ENCODE data around the gene SLC5A10. TPM values are rescaled to one million over a fixed set of nuclear protein-coding genes. Genes with fewer than 3 reads are reported as not detected.

SLC5A10 gene
- total and polyA plus RNA-seq, 2 donors: 0.05 to 0.52 TPM

DNA sequence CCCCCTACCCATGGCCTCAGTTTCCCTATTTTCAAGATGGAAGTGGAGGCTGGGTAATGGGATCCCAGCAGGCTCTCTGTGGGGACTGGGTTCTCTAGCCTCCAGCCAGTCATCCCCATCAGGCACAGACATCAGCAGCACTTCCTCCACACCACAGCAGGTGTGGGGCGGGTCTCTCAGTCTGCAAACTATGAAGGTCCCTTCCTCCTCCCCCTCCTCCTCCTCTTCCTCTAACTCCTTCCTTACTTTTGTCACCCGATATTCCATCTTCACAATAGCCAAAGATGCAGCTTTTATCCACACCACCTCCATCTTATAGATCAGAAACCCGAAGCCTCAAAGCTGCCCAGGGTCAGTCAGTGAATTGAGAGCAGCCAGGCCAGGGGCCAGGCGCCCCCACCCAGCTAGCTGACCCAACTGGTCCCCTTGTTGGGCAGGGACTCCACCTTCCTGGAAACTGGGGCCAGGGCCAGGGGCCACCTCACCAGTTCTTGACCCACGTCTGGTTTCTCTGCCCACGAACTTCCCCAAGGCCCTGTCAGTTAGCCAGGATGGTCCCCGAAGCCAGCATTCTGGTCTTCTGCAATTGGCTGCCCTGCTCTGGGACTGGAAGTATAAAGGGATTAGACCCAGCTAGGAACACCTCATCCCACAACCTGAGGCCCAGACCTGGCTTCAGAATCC is 50.1 kb downstream of the SLC5A10 start:
- Histone ChIP-seq H3K27ac (ENCODE audit: low read depth in 1 of 2, low read length in 1 of 2) (no peak overlapping the region), H3K4me3 (ENCODE audit: low read length in 2 of 2) (no peak overlapping the region), H3K4me1 (ENCODE audit: control insufficient read depth in 2 of 2, insufficient read depth in 2 of 2, low read length in 2 of 2) (peaks cover 19 to 37% of the 10 kb centered on the region in 2 donors), H3K36me3 (ENCODE audit: control insufficient read depth in 2 of 2, insufficient read depth in 2 of 2, low read length in 1 of 2) (no peaks in the 10 kb centered on the region), H3K27me3 (ENCODE audit: control insufficient read depth in 2 of 2, insufficient read depth in 1 of 2, low read length in 1 of 2) (peaks cover 0 to 44% of the 10 kb centered on the region in 2 donors), H3K9me3 (ENCODE audit: control insufficient read depth in 2 of 2, insufficient read depth in 1 of 2, low read length in 1 of 2) (peaks cover 0 to 5% of the 10 kb centered on the region in 2 donors)
- DNase-seq (ENCODE audit: low read depth in 6 of 9, low spot score in 9 of 9): peak in 1 of 9 donors; percentile 59
- WGBS: 61% methylated on average over 7 of the region's 7 CpGs

- H3K27ac ChIP-seq (ENCODE audit: low read depth in 1 of 2, low read length in 1 of 2): no peak overlapping the region
Measured at GRCh38 chr17:19002805-19003542, 51.0 kb downstream of the SLC5A10 start.

GRCh38 chr17:19003543-19004420 is 51.8 kb downstream of the SLC5A10 start:
- Histone ChIP-seq H3K4me1 (ENCODE audit: control insufficient read depth in 2 of 2, insufficient read depth in 2 of 2, low read length in 2 of 2) (peaks cover 19 to 37% of the 10 kb centered on the region in 2 donors), H3K27me3 (ENCODE audit: control insufficient read depth in 2 of 2, insufficient read depth in 1 of 2, low read length in 1 of 2) (peaks cover 0 to 44% of the 10 kb centered on the region in 2 donors), H3K36me3 (ENCODE audit: control insufficient read depth in 2 of 2, insufficient read depth in 2 of 2, low read length in 1 of 2) (no peaks in the 10 kb centered on the region), H3K27ac (ENCODE audit: low read depth in 1 of 2, low read length in 1 of 2) (peak overlapping the region in 1 of 2 donors; percentile 62), H3K4me3 (ENCODE audit: low read length in 2 of 2) (peak overlapping the region; percentile 62 to 82), H3K9me3 (ENCODE audit: control insufficient read depth in 2 of 2, insufficient read depth in 1 of 2, low read length in 1 of 2) (no peaks in the 10 kb centered on the region)
- WGBS: 29% methylated on average over 73 of the region's 73 CpGs
- DNase-seq (ENCODE audit: low read depth in 6 of 9, low spot score in 9 of 9): peak in 1 of 9 donors; percentile 37

More at GRCh38 chr17:19002805-19003542, 51.0 kb downstream of the SLC5A10 start:
- Histone ChIP-seq H3K36me3 (ENCODE audit: control insufficient read depth in 2 of 2, insufficient read depth in 2 of 2, low read length in 1 of 2) (no peaks in the 10 kb centered on the region), H3K9me3 (ENCODE audit: control insufficient read depth in 2 of 2, insufficient read depth in 1 of 2, low read length in 1 of 2) (no peaks in the 10 kb centered on the region), H3K4me1 (ENCODE audit: control insufficient read depth in 2 of 2, insufficient read depth in 2 of 2, low read length in 2 of 2) (peaks cover 19 to 37% of the 10 kb centered on the region in 2 donors), H3K27me3 (ENCODE audit: control insufficient read depth in 2 of 2, insufficient read depth in 1 of 2, low read length in 1 of 2) (peaks cover 0 to 44% of the 10 kb centered on the region in 2 donors), H3K4me3 (ENCODE audit: low read length in 2 of 2) (peak overlapping the region in 1 of 2 donors; percentile 82)
- 71% methylated on average over 11 of the region's 11 CpGs for WGBS
- no peak for DNase-seq (ENCODE audit: low read depth in 6 of 9, low spot score in 9 of 9)

GRCh38 chr17:19004421-19005136 is 52.6 kb downstream of the SLC5A10 start, which contains the start of gene FAM83G:
Gene FAM83G, minus strand, starts transcription at chr17:19004764. Its CDS starts 723 bp downstream, at chr17:19004041.
- H3K36me3 ChIP-seq (ENCODE audit: control insufficient read depth in 2 of 2, insufficient read depth in 2 of 2, low read length in 1 of 2): no peaks in the 10 kb centered on the region
- H3K27ac ChIP-seq (ENCODE audit: low read depth in 1 of 2, low read length in 1 of 2): peak within 1 kb of the TSS in 1 of 2 donors; percentile 67
- WGBS: 10% methylated on average over 67 of the region's 67 CpGs
- DNase-seq (ENCODE audit: low read depth in 6 of 9, low spot score in 9 of 9): peak in 5 of 9 donors; percentile 49 to 72 (median 59)
- H3K4me1 ChIP-seq (ENCODE audit: control insufficient read depth in 2 of 2, insufficient read depth in 2 of 2, low read length in 2 of 2): peaks cover 19 to 37% of the 10 kb centered on the region in 2 donors
- H3K27me3 ChIP-seq (ENCODE audit: control insufficient read depth in 2 of 2, insufficient read depth in 1 of 2, low read length in 1 of 2): peaks cover 0 to 44% of the 10 kb centered on the region in 2 donors
- H3K9me3 ChIP-seq (ENCODE audit: control insufficient read depth in 2 of 2, insufficient read depth in 1 of 2, low read length in 1 of 2): no peaks in the 10 kb centered on the region
- peak within 1 kb of the TSS; percentile 62 to 82 for H3K4me3 ChIP-seq (ENCODE audit: low read length in 2 of 2)

DNA sequence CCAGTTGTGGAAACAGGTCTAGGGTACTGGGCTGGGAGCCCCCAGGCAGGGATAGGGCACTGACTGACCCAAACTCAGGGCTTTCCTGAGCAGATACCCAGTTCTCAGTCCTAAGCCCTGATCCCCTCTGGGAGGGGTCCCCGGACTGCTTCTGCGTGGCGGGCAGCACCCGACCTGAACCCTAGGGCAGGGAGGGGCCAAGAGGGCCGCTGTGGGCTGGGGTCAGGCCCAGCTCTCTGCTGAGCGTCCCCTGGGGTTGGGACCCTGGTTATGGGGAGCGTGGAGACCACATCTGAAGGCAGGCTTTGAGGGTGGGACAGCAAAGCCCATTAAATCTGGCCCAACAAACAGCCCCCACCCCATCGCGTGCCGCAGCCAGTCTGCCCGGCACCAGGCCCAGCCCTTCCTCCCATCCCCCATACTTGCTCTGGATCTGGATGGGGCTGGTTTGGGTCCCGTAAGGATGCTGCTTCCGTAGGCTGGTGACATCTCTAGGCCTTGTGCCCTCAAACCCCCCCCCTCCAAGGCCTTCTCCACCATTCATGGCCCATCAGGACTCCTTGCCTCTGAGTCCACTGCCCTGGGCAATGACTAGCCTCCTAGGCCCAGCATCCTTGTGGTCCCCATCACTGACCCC is 53.3 kb downstream of the SLC5A10 start:
- WGBS: 97% methylated on average over 13 of the region's 13 CpGs
- no peaks in the 10 kb centered on the region for H3K36me3 ChIP-seq (ENCODE audit: control insufficient read depth in 2 of 2, insufficient read depth in 2 of 2, low read length in 1 of 2)

DNA sequence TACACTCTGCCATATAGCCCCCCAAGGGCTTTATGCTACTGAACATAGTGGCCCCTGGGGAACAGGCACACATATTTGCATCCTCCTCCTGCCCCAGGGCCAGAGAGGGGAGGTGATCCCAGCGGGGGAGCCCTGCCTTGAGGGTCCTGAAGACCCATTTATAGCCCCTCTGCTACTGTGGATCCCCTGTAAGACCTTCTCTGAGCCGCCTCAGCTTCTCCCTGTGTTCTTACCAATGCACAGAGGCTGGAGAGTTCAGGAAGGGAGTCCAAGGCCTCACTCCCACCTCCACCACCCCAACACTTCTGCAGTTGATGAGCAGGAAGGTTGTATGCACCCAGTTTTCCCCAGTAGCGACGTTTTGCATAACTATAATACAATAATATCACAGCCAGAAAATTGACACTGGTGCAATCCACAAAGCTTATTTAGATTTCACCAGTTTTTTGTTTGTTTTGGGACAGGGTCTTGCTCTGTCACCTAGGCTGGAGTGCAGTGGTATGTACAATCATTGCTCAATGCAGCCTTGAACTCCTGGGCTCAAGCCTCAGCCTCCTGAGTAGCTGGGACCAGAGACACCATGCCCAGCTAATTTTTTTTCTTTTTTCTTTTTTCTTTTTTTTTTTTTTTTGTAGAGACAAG is 53.9 kb downstream of the SLC5A10 start:
- H3K4me1 ChIP-seq (ENCODE audit: control insufficient read depth in 2 of 2, insufficient read depth in 2 of 2, low read length in 2 of 2): peaks cover 19 to 37% of the 10 kb centered on the region in 2 donors
- no peak for DNase-seq (ENCODE audit: low read depth in 6 of 9, low spot score in 9 of 9)
- H3K27me3 ChIP-seq (ENCODE audit: control insufficient read depth in 2 of 2, insufficient read depth in 1 of 2, low read length in 1 of 2): peaks cover 0 to 42% of the 10 kb centered on the region in 2 donors
- no peaks in the 10 kb centered on the region for H3K9me3 ChIP-seq (ENCODE audit: control insufficient read depth in 2 of 2, insufficient read depth in 1 of 2, low read length in 1 of 2)
- H3K36me3 ChIP-seq (ENCODE audit: control insufficient read depth in 2 of 2, insufficient read depth in 2 of 2, low read length in 1 of 2): no peaks in the 10 kb centered on the region
- H3K4me3 ChIP-seq (ENCODE audit: low read length in 2 of 2): no peak overlapping the region
- WGBS: 95% methylated on average over 4 of the region's 4 CpGs
- no peak overlapping the region for H3K27ac ChIP-seq (ENCODE audit: low read depth in 1 of 2, low read length in 1 of 2)

More for the DNA sequence above, 53.3 kb downstream of the SLC5A10 start:
- H3K27me3 ChIP-seq (ENCODE audit: control insufficient read depth in 2 of 2, insufficient read depth in 1 of 2, low read length in 1 of 2): peaks cover 0 to 44% of the 10 kb centered on the region in 2 donors
- DNase-seq (ENCODE audit: low read depth in 6 of 9, low spot score in 9 of 9): no peak
- peaks cover 19 to 37% of the 10 kb centered on the region in 2 donors for H3K4me1 ChIP-seq (ENCODE audit: control insufficient read depth in 2 of 2, insufficient read depth in 2 of 2, low read length in 2 of 2)
- H3K4me3 ChIP-seq (ENCODE audit: low read length in 2 of 2): peak overlapping the region in 1 of 2 donors; percentile 82
- peak overlapping the region in 1 of 2 donors; percentile 67 for H3K27ac ChIP-seq (ENCODE audit: low read depth in 1 of 2, low read length in 1 of 2)
- H3K9me3 ChIP-seq (ENCODE audit: control insufficient read depth in 2 of 2, insufficient read depth in 1 of 2, low read length in 1 of 2): no peaks in the 10 kb centered on the region

GRCh38 chr17:19006698-19007097 is 54.7 kb downstream of the SLC5A10 start:
- H3K4me1 ChIP-seq (ENCODE audit: control insufficient read depth in 2 of 2, insufficient read depth in 2 of 2, low read length in 2 of 2): peaks cover 16 to 30% of the 10 kb centered on the region in 2 donors
- DNase-seq (ENCODE audit: low read depth in 6 of 9, low spot score in 9 of 9): no peak
- H3K36me3 ChIP-seq (ENCODE audit: control insufficient read depth in 2 of 2, insufficient read depth in 2 of 2, low read length in 1 of 2): no peaks in the 10 kb centered on the region
- no peaks in the 10 kb centered on the region for H3K9me3 ChIP-seq (ENCODE audit: control insufficient read depth in 2 of 2, insufficient read depth in 1 of 2, low read length in 1 of 2)
- H3K4me3 ChIP-seq (ENCODE audit: low read length in 2 of 2): no peak overlapping the region
- peaks cover 0 to 40% of the 10 kb centered on the region in 2 donors for H3K27me3 ChIP-seq (ENCODE audit: control insufficient read depth in 2 of 2, insufficient read depth in 1 of 2, low read length in 1 of 2)
- H3K27ac ChIP-seq (ENCODE audit: low read depth in 1 of 2, low read length in 1 of 2): no peak overlapping the region
